OCI-LY7 (cell line): ENCODE measurements around the gene MYLK4. TPM values are rescaled to one million over a fixed set of nuclear protein-coding genes. Genes with fewer than 3 reads are reported as not detected.

Experiments
- BruUV-seq: library from RNA; stranded (reverse); fragments of 400-500 nt; replicated peaks from 2 replicates; lab custom pipeline; 2021; lab: Mats Ljungman, UMichigan
- CTCF ChIA-PET: fragments of 300-600 bp; sonication (Branson Sonifier 250); formaldehyde crosslinking; loops from one replicate; lab custom pipeline; 2022; ENCODE audit warnings: antibody characterized with exemption; ENCODE audit not compliant: unreplicated experiment; lab: Charles Lee
- POLR2A ChIA-PET: fragments of 300-600 bp; sonication (Branson Sonifier 250); formaldehyde crosslinking; loops from one replicate; lab custom pipeline; 2022; ENCODE audit warnings: antibody characterized with exemption; lab: Charles Lee
- DNase-seq: peaks from one replicate; pipeline ENCODE4 v3.0.0-alpha.2; 2015; ENCODE audit warnings: low spot score
- H2AFZ ChIP-seq: fragments of 200-600 bp; sonication (generic), shearing (Covaris generic); 2 replicates; pipeline ENCODE4 v1.6.1; 2014; ENCODE audit warnings: mild to moderate bottlenecking, antibody characterized with exemption, low read length, moderate library complexity
- H3K27ac ChIP-seq: fragments of 200-600 bp; sonication (generic); 2 replicates; pipeline ENCODE4 v1.5.1; 2014; ENCODE audit warnings: mixed run types, low read depth, mild to moderate bottlenecking, moderate library complexity, low read length, inconsistent platforms; ENCODE audit not compliant: poor library complexity, severe bottlenecking
- H3K36me3 ChIP-seq: fragments of 200-600 bp; sonication (generic); 2 replicates; pipeline ENCODE4 v1.6.1; 2014; ENCODE audit warnings: mild to moderate bottlenecking, antibody characterized with exemption, low read length, moderate library complexity, mixed read lengths; ENCODE audit not compliant: insufficient read depth
- H3K4me1 ChIP-seq: fragments of 200-600 bp; sonication (generic); 2 replicates; pipeline ENCODE4 v1.5.1; 2014; ENCODE audit warnings: mild to moderate bottlenecking, low read length; ENCODE audit not compliant: insufficient read depth, poor library complexity, severe bottlenecking
- H3K4me2 ChIP-seq: fragments of 200-600 bp; sonication (generic); 2 replicates; pipeline ENCODE4 v1.6.1; 2014; ENCODE audit warnings: mild to moderate bottlenecking, low read length
- H3K4me3 ChIP-seq: fragments of 200-600 bp; sonication (generic); 2 replicates; pipeline ENCODE4 v1.5.1; 2014; ENCODE audit warnings: mild to moderate bottlenecking, low read depth, low read length; ENCODE audit not compliant: poor library complexity, severe bottlenecking
- H3K79me2 ChIP-seq: fragments of 200-600 bp; sonication (generic); 2 replicates; pipeline ENCODE4 v1.6.1; 2016; ENCODE audit warnings: low read depth, mild to moderate bottlenecking, low read length, moderate library complexity, mixed read lengths; ENCODE audit not compliant: insufficient read depth
- H3K9me2 ChIP-seq: fragments of 200-600 bp; sonication (generic); 2 replicates; pipeline ENCODE4 v1.6.1; 2016; ENCODE audit warnings: mild to moderate bottlenecking, low read length, mixed read lengths; ENCODE audit not compliant: insufficient read depth
- H3K9me3 ChIP-seq: fragments of 200-600 bp; sonication (generic); 2 replicates; pipeline ENCODE4 v1.6.1; 2014; ENCODE audit warnings: mild to moderate bottlenecking, mixed run types, low read length, mixed read lengths
- H4K20me1 ChIP-seq: fragments of 200-600 bp; sonication (generic); 2 replicates; pipeline ENCODE4 v1.6.1; 2014; ENCODE audit warnings: mild to moderate bottlenecking, antibody characterized with exemption, low read length, moderate library complexity, mixed read lengths; ENCODE audit not compliant: insufficient read depth
- CTCF ChIP-seq: fragments of 200-600 bp; sonication (generic); conservative IDR thresholded peaks from 2 replicates; pipeline ENCODE4 v1.5.1; 2014; ENCODE audit warnings: mild to moderate bottlenecking, antibody characterized with exemption, low read length, moderate library complexity, mixed read lengths
- EZH2phosphoT487 ChIP-seq: fragments of 200-600 bp; sonication (generic); IDR thresholded peaks from 2 replicates; pipeline ENCODE4 v1.6.1; 2018; ENCODE audit warnings: low read depth, borderline replicate concordance, mild to moderate bottlenecking, mixed run types, antibody characterized with exemption, low read length, moderate library complexity, mixed read lengths
- intact Hi-C: fragments of 100-400 bp; cut with micrococcal nuclease; formaldehyde crosslinking; loops from one replicate; pipeline ENCODE4 v1.10.0; 2022; ENCODE audit not compliant: unreplicated experiment
- total RNA-seq, 2 experiments: library from RNA; depleted of rRNA in 1 of 2; stranded (reverse); fragments of >200 nt in 1 of 2; shearing (Covaris generic) in 1 of 2; gene quantifications; 2 replicates each; pipeline ENCODE4 v1.2.3, GENCODE V29; 2014 to 2022

MYLK4 gene
- total RNA-seq, 2 experiments from 2014 or later, result 0.16 to 0.36 TPM

- Histone ChIP-seq H3K9me3 (no peaks in the 10 kb centered on the region), H4K20me1 (no peaks in the 10 kb centered on the region), H3K4me2 (no peak overlapping the region), H3K79me2 (no peaks in the 10 kb centered on the region), H3K4me1 (no peaks in the 10 kb centered on the region), H3K4me3 (no peak overlapping the region), H3K27ac (no peak overlapping the region), H2AFZ (no peak overlapping the region), H3K9me2 (no peaks in the 10 kb centered on the region), H3K36me3 (no peaks in the 10 kb centered on the region)
- ChIA-PET CTCF (no interaction called here), POLR2A (no interaction called here)
- no TSS peak for BruUV-seq
- DNase-seq, result no peak
- TF ChIP-seq EZH2phosphoT487, result no peak
- no peak for TF ChIP-seq CTCF
- intact Hi-C loops, result no loop called here
Observed at GRCh38 chr6:2665146-2666070, 85.3 kb downstream of the MYLK4 start.

GRCh38 chr6:2663123-2663522 lies 87.6 kb downstream of the MYLK4 start:
- no peaks in the 10 kb centered on the region for H3K36me3 ChIP-seq
- intact Hi-C loops, result no loop called here
- H3K27ac ChIP-seq, result no peak overlapping the region
- no TSS peak for BruUV-seq
- ChIA-PET CTCF (no interaction called here), POLR2A (no interaction called here)
- H2AFZ ChIP-seq, result no peak overlapping the region
- H3K4me1 ChIP-seq, result no peaks in the 10 kb centered on the region
- H3K4me2 ChIP-seq, result no peak overlapping the region
- no peak overlapping the region for H3K4me3 ChIP-seq
- no peaks in the 10 kb centered on the region for H3K79me2 ChIP-seq
- H3K9me2 ChIP-seq, result no peaks in the 10 kb centered on the region
- TF ChIP-seq EZH2phosphoT487 (no peak), CTCF (no peak)
- no peak for DNase-seq
- H3K9me3 ChIP-seq, result no peaks in the 10 kb centered on the region
- H4K20me1 ChIP-seq, result no peaks in the 10 kb centered on the region

- no peak overlapping the region for H3K4me3 ChIP-seq
Observed at GRCh38 chr6:2661651-2662050, 89.1 kb downstream of the MYLK4 start.

More at GRCh38 chr6:2661651-2662050, 89.1 kb downstream of the MYLK4 start:
- BruUV-seq, result no TSS peak
- Histone ChIP-seq H3K79me2 (no peaks in the 10 kb centered on the region), H3K27ac (no peak overlapping the region), H3K36me3 (no peaks in the 10 kb centered on the region), H3K9me3 (no peaks in the 10 kb centered on the region), H3K4me2 (no peak overlapping the region), H3K4me1 (no peaks in the 10 kb centered on the region), H2AFZ (no peak overlapping the region), H4K20me1 (no peaks in the 10 kb centered on the region), H3K9me2 (no peaks in the 10 kb centered on the region)
- ChIA-PET CTCF (no interaction called here), POLR2A (interaction anchor here (2.1 kb wide), 1 partner anchor 17 kb away, joined by 5 read pairs; no protein-coding TSS in a partner anchor)
- intact Hi-C loops, result no loop called here
- no peak for TF ChIP-seq CTCF
- DNase-seq, result no peak
